ENCODE data around the gene MYL2.

GRCh38 chr12:110936367-110937103, 16.2 kb upstream of the MYL2 start:
- TF ChIP-seq HNF4A (conservative IDR thresholded peaks at IDR 0.05) (no peak), JUND (IDR thresholded peaks at IDR 0.05) (no peak), CTCF (IDR thresholded peaks at IDR 0.05; ENCODE audit: low read depth, low read length, missing input control) (no peak), RAD21 (IDR thresholded peaks at IDR 0.05) (no peak), FOXA1 (IDR thresholded peaks at IDR 0.05) (no peak)
- TF ChIP-seq, protein P1, sequence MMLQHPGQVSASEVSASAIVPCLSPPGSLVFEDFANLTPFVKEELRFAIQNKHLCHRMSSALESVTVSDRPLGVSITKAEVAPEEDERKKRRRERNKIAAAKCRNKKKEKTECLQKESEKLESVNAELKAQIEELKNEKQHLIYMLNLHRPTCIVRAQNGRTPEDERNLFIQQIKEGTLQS (IDR thresholded peaks at IDR 0.05) = no peak
- TF ChIP-seq, protein P2, sequence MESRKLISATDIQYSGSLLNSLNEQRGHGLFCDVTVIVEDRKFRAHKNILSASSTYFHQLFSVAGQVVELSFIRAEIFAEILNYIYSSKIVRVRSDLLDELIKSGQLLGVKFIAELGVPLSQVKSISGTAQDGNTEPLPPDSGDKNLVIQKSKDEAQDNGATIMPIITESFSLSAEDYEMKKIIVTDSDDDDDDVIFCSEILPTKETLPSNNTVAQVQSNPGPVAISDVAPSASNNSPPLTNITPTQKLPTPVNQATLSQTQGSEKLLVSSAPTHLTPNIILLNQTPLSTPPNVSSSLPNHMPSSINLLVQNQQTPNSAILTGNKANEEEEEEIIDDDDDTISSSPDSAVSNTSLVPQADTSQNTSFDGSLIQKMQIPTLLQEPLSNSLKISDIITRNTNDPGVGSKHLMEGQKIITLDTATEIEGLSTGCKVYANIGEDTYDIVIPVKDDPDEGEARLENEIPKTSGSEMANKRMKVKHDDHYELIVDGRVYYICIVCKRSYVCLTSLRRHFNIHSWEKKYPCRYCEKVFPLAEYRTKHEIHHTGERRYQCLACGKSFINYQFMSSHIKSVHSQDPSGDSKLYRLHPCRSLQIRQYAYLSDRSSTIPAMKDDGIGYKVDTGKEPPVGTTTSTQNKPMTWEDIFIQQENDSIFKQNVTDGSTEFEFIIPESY (IDR thresholded peaks at IDR 0.05) = no peak
- TF ChIP-seq, protein P3, sequence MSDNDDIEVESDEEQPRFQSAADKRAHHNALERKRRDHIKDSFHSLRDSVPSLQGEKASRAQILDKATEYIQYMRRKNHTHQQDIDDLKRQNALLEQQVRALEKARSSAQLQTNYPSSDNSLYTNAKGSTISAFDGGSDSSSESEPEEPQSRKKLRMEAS (IDR thresholded peaks at IDR 0.05) = no peak
